MM.1S (cell line): ENCODE data around the gene FAM20C.

Experiments used
- CTCF ChIP-seq: fragments of 300-600 bp; sonication (generic); IDR thresholded peaks from 2 replicates; pipeline ENCODE4 v1.5.1; 2016; ENCODE audit warnings: antibody characterized with exemption, low read length, mixed read lengths
- EZH2 ChIP-seq: fragments of 300-600 bp; sonication (generic); optimal IDR thresholded peaks from 2 replicates; pipeline ENCODE3; 2017; ENCODE audit warnings: low read depth, mild to moderate bottlenecking, antibody characterized with exemption, low read length, mixed read lengths

- no peak for TF ChIP-seq CTCF
- no peak for TF ChIP-seq EZH2
Measured at GRCh38 chr7:222716-223041, 30.3 kb downstream of the FAM20C start.
